WTC11 (cell line): ENCODE measurements around the gene PTH1R.

ENCODE experiments used
- GTF2I ChIP-seq: fragments of 250-450 bp; sonication (Bioruptor Pico); conservative IDR thresholded peaks from 2 replicates; pipeline ENCODE4 v1.4.0; 2021; ENCODE audit warnings: mild to moderate bottlenecking
- MXD4 ChIP-seq: fragments of 250-450 bp; sonication (Bioruptor Pico); IDR thresholded peaks from 2 replicates; pipeline ENCODE4 v1.8.0; 2021; ENCODE audit warnings: mild to moderate bottlenecking, moderate library complexity, borderline replicate concordance
- NFE2L1 ChIP-seq: sonication (generic); formaldehyde crosslinking; IDR thresholded peaks from 2 replicates; pipeline ENCODE4 v1.8.1; 2023; ENCODE audit warnings: missing genetic modification reagents
- RELA ChIP-seq: sonication (generic); formaldehyde crosslinking; IDR thresholded peaks from 2 replicates; pipeline ENCODE4 v1.8.1; 2022; ENCODE audit warnings: missing genetic modification reagents, mild to moderate bottlenecking, borderline replicate concordance
- TF ChIP-seq, protein P1 (sequence below): sonication (generic); formaldehyde crosslinking; conservative IDR thresholded peaks from 2 replicates; pipeline ENCODE4 v1.8.1; 2023; ENCODE audit warnings: mild to moderate bottlenecking, low read depth, missing genetic modification reagents, moderate library complexity
- TF ChIP-seq, protein P2 (sequence below): sonication (generic); formaldehyde crosslinking; IDR thresholded peaks from 2 replicates; pipeline ENCODE4 v1.8.1; 2023; ENCODE audit warnings: mild to moderate bottlenecking, missing genetic modification reagents, moderate library complexity
- TF ChIP-seq, protein P3 (sequence below): fragments of 200-600 bp; IDR thresholded peaks from 2 replicates; pipeline ENCODE4 v1.8.0; 2022; ENCODE audit warnings: antibody characterized with exemption
- TF ChIP-seq, protein P4 (sequence below): sonication (generic); formaldehyde crosslinking; IDR thresholded peaks from 2 replicates; pipeline ENCODE4 v1.8.1; 2023; ENCODE audit warnings: mild to moderate bottlenecking, missing genetic modification reagents, moderate library complexity
- TF ChIP-seq, protein P5 (sequence below): sonication (generic); formaldehyde crosslinking; IDR thresholded peaks from 2 replicates; pipeline ENCODE4 v1.8.0; 2022; ENCODE audit warnings: mild to moderate bottlenecking, missing genetic modification reagents

DNA sequence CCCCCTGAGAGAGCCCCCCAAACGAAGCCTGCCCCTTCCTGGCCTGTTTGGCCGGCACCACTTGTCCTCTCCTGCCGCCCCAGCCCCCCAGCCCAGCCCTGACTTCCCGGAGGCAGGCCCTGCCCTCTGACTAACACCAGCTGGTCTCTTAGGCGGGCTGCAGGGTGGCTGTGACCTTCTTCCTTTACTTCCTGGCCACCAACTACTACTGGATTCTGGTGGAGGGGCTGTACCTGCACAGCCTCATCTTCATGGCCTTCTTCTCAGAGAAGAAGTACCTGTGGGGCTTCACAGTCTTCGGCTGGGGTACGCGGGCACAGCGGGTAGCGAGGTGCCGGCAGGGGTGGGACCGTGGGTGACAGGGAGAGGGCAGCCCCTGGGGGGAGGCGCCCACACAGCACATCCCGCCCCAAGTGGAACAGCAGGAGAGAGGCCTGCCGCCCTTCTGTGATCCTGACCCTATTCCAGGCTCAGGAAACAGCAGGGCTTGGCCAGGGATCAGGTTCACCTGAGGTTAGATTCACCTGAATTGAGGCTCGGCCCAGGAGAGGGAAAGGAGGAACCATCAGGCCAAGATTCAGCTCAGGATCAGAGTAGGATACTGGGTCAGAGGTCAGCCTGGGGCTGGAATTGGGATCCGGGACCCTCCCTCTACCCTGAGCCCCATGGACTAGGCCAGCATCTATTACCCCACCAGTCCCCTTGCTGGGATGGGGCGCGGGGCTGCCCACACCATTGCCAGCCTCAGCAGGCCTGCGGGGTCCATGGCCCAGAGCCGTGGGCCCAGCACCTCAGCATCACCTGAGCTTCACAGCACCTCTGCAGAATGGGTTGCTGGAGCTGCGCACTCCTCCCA lies 21.9 kb downstream of the PTH1R start:
- TF ChIP-seq RELA (CRISPR knock-in tag) (no peak), MXD4 (no peak), NFE2L1 (CRISPR knock-in tag) (no peak), GTF2I (no peak)
- TF ChIP-seq, protein P1, sequence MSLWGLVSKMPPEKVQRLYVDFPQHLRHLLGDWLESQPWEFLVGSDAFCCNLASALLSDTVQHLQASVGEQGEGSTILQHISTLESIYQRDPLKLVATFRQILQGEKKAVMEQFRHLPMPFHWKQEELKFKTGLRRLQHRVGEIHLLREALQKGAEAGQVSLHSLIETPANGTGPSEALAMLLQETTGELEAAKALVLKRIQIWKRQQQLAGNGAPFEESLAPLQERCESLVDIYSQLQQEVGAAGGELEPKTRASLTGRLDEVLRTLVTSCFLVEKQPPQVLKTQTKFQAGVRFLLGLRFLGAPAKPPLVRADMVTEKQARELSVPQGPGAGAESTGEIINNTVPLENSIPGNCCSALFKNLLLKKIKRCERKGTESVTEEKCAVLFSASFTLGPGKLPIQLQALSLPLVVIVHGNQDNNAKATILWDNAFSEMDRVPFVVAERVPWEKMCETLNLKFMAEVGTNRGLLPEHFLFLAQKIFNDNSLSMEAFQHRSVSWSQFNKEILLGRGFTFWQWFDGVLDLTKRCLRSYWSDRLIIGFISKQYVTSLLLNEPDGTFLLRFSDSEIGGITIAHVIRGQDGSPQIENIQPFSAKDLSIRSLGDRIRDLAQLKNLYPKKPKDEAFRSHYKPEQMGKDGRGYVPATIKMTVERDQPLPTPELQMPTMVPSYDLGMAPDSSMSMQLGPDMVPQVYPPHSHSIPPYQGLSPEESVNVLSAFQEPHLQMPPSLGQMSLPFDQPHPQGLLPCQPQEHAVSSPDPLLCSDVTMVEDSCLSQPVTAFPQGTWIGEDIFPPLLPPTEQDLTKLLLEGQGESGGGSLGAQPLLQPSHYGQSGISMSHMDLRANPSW: no peak
- TF ChIP-seq, protein P2, sequence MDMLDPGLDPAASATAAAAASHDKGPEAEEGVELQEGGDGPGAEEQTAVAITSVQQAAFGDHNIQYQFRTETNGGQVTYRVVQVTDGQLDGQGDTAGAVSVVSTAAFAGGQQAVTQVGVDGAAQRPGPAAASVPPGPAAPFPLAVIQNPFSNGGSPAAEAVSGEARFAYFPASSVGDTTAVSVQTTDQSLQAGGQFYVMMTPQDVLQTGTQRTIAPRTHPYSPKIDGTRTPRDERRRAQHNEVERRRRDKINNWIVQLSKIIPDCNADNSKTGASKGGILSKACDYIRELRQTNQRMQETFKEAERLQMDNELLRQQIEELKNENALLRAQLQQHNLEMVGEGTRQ (CRISPR knock-in tag): no peak
- TF ChIP-seq, protein P3, sequence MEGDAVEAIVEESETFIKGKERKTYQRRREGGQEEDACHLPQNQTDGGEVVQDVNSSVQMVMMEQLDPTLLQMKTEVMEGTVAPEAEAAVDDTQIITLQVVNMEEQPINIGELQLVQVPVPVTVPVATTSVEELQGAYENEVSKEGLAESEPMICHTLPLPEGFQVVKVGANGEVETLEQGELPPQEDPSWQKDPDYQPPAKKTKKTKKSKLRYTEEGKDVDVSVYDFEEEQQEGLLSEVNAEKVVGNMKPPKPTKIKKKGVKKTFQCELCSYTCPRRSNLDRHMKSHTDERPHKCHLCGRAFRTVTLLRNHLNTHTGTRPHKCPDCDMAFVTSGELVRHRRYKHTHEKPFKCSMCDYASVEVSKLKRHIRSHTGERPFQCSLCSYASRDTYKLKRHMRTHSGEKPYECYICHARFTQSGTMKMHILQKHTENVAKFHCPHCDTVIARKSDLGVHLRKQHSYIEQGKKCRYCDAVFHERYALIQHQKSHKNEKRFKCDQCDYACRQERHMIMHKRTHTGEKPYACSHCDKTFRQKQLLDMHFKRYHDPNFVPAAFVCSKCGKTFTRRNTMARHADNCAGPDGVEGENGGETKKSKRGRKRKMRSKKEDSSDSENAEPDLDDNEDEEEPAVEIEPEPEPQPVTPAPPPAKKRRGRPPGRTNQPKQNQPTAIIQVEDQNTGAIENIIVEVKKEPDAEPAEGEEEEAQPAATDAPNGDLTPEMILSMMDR: no peak
- TF ChIP-seq, protein P4, sequence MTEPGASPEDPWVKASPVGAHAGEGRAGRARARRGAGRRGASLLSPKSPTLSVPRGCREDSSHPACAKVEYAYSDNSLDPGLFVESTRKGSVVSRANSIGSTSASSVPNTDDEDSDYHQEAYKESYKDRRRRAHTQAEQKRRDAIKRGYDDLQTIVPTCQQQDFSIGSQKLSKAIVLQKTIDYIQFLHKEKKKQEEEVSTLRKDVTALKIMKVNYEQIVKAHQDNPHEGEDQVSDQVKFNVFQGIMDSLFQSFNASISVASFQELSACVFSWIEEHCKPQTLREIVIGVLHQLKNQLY (CRISPR knock-in tag): no peak
- TF ChIP-seq, protein P5, sequence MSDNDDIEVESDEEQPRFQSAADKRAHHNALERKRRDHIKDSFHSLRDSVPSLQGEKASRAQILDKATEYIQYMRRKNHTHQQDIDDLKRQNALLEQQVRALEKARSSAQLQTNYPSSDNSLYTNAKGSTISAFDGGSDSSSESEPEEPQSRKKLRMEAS: no peak
